Brain microvascular endothelial cell (primary cell): ENCODE results near the gene TTYH1.

Experiments used
- DNase-seq: peaks from one replicate; pipeline ENCODE4 v3.0.0-alpha.2; 2020
- H3K27ac ChIP-seq: fragments of 250-450 bp; sonication (Bioruptor Pico); 2 replicates; pipeline ENCODE4 v1.5.1; 2020; ENCODE audit warnings: mild to moderate bottlenecking, moderate library complexity
- H3K27me3 ChIP-seq: fragments of 250-450 bp; sonication (Bioruptor Pico); replicated peaks from 2 replicates; pipeline ENCODE4 v1.5.1; 2020; ENCODE audit warnings: mild to moderate bottlenecking
- H3K36me3 ChIP-seq: fragments of 250-450 bp; sonication (Bioruptor Pico); replicated peaks from 2 replicates; pipeline ENCODE4 v1.5.1; 2020; ENCODE audit warnings: mild to moderate bottlenecking
- H3K4me3 ChIP-seq: 2 replicates; pipeline ENCODE4 v1.5.1; 2011; ENCODE audit warnings: low read depth, mild to moderate bottlenecking, control low read depth, low read length, moderate library complexity
- in situ Hi-C: cut with HindIII; loops from 2 replicates; pipeline ENCODE4 v1.10.0; 2017; ENCODE audit warnings: low sequenced_read_pairs, low pct_ligation_motif_present
- TF ChIP-seq, protein P1 (sequence below): IDR thresholded peaks from 2 replicates; pipeline ENCODE4 v1.5.1; 2011; ENCODE audit warnings: low read depth, mild to moderate bottlenecking, moderate library complexity, low read length, control low read depth, inconsistent platforms; ENCODE audit errors: missing control alignments

The TTYH1 gene

DNA sequence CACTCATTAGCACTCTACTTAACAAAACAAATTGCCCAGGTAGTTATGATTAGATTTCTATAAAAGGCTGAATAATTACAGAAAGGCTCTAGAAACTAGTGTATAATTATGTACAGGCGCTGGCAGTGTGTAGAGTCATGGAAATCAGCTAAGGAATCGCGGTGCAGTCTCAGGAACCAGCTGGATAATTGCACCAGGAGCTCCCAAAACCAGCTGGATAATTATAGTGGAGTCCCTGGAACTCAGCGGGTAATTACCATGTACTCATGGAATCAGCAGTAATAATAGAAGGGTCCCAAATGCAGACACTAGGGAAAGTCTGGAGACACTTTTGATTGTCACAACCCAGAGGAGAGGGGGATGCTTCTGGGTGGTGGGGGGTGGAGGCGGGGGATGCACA, 23.2 kb upstream of the TTYH1 start:
- Histone ChIP-seq H3K4me3 (no peak overlapping the region), H3K27ac (no peak overlapping the region), H3K36me3 (no peaks in the 10 kb centered on the region), H3K27me3 (no peaks in the 10 kb centered on the region)
- TF ChIP-seq, protein P1, sequence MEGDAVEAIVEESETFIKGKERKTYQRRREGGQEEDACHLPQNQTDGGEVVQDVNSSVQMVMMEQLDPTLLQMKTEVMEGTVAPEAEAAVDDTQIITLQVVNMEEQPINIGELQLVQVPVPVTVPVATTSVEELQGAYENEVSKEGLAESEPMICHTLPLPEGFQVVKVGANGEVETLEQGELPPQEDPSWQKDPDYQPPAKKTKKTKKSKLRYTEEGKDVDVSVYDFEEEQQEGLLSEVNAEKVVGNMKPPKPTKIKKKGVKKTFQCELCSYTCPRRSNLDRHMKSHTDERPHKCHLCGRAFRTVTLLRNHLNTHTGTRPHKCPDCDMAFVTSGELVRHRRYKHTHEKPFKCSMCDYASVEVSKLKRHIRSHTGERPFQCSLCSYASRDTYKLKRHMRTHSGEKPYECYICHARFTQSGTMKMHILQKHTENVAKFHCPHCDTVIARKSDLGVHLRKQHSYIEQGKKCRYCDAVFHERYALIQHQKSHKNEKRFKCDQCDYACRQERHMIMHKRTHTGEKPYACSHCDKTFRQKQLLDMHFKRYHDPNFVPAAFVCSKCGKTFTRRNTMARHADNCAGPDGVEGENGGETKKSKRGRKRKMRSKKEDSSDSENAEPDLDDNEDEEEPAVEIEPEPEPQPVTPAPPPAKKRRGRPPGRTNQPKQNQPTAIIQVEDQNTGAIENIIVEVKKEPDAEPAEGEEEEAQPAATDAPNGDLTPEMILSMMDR: no peak
- no peak for DNase-seq
- in situ Hi-C loops: no loop called here

DNA sequence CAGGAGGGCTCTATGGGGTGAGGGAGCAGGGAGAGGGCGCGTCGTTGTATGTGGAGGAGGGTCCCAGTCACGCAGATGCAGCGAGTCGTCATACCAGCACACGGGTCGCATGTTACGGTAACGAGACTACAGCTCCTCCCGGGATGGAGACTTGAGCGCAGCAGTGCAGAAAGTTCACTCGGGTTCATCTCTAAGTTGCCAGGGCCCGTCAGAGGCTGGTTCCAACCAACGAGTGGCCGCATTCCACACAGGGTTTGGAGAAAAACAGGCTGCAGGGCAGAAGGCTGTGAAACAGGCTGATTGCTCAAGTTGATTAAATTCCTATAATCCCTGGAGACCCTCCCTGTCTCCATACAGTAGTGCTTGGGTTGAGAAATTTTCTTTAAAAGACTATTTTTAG, 21.9 kb upstream of the TTYH1 start:
- H3K36me3 ChIP-seq: no peaks in the 10 kb centered on the region
- H3K27ac ChIP-seq: no peak overlapping the region
- H3K4me3 ChIP-seq: no peak overlapping the region
- no peak for DNase-seq
- no peaks in the 10 kb centered on the region for H3K27me3 ChIP-seq
- in situ Hi-C loops: no loop called here
- TF ChIP-seq, protein P1: no peak

DNA sequence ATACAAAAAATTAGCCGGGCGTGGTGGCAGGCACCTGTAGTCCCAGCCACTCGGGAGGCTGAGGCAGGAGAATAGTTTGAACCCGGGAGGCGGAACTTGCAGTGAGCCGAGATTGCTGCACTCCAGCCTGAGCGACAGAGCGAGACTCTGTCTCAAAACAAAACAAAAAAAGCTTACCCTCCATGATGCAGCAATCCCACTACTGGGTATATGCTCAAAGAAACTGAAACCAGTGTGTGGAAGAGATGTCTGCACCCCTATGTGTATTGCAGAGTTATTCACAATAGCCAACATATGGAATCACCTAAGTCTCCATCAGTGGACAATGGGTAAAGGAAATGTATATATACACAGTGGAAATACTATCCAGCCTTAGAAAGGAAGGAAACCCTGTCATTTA, 19.6 kb upstream of the TTYH1 start:
- H3K4me3 ChIP-seq: no peak overlapping the region
- no peaks in the 10 kb centered on the region for H3K27me3 ChIP-seq
- DNase-seq: no peak
- TF ChIP-seq, protein P1: no peak
- in situ Hi-C loops: no loop called here
- H3K36me3 ChIP-seq: no peaks in the 10 kb centered on the region
- no peak overlapping the region for H3K27ac ChIP-seq

DNA sequence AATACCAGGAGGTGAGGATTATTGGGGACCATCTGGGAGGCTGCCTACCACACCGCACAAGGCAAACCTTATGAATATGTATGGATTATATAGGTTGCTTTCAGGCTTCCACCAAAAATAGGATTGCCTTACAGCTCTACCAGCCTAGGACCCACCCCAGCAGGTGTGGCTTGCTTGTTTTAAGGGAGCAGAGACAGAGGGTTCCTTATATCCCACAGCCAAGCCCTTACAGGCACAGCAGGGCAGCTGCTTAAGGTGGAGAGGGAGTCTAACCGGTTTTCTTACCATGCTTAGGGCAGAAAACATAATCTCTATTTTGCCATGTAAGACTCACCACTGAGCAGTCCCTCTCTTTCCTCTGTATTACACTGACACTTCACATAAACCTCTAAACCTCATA, 16.1 kb upstream of the TTYH1 start:
- Histone ChIP-seq H3K36me3 (no peaks in the 10 kb centered on the region), H3K4me3 (no peak overlapping the region), H3K27ac (no peak overlapping the region), H3K27me3 (no peaks in the 10 kb centered on the region)
- TF ChIP-seq, protein P1: no peak
- in situ Hi-C loops: no loop called here
- no peak for DNase-seq

DNA sequence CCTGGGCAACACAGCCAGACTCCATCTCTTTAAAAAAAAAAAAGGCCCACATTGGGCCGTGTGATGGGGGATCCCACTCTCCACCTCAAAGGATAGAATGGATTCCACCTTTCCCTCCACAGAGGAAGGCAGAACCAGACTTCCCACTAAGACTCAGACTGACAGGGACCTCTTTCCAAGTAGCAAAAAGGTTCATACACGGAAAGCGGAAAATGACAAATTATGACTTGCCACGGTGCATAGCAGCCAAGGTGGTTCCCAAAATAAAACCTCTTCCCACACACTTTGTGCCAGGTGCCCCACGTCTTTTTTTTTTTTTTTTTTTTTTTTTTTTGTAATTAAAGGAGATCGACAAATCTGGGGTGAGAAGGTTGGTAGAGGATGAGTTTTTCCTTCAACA, 14.4 kb upstream of the TTYH1 start:
- no peak for DNase-seq
- Histone ChIP-seq H3K27ac (no peak overlapping the region), H3K4me3 (no peak overlapping the region), H3K36me3 (no peaks in the 10 kb centered on the region), H3K27me3 (no peaks in the 10 kb centered on the region)
- in situ Hi-C loops: no loop called here
- TF ChIP-seq, protein P1: no peak

DNA sequence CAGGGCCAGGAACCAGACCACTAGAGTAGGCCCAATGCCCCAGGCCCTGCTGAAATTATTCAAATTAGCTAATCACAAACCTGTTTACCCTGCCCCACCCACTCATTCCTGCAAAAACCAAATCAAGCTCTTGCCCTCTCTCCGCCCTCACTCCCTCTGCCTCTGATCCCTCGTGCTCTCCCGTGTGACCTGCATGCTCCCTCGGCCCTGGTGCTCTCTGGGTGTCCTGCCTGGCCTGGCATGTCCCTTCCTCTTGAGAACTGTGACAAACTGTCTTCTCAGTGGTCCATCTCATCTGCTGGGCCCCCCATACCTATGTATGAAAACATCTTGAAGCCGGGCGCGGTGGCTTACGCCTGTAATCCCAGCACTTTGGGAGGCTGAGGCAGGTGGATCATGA, 12.2 kb upstream of the TTYH1 start:
- Histone ChIP-seq H3K36me3 (no peaks in the 10 kb centered on the region), H3K27me3 (no peaks in the 10 kb centered on the region), H3K27ac (no peak overlapping the region), H3K4me3 (no peak overlapping the region)
- in situ Hi-C loops: no loop called here
- TF ChIP-seq, protein P1: no peak
- DNase-seq: no peak
